ENCODE data around the gene EXOC1.
"Not testable (repeated sequence)": the region's sequence is repeated elsewhere in the genome, so short reads cannot be mapped to it uniquely, and the experiment has no call there.

Gene EXOC1

DNA sequence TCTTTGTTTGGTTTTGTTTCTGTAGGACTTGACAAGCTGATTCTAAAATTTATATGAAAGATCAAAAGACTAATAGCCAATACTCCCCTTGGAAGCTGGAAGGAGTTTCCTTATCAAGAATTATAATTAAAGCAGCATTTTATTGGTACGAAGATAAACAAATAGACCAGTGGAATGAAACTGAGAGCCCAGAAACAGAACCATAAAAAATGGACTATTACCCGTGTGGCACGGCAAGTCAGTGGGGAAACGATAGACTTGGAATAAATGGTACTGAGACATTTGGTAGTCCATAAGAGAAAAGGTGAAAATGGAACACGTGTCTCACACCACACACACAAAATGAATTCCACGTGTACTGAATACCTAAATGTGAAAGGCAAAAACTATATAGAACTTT is 52.9 kb downstream of the EXOC1 start:
- no peak for DNase-seq (ENCODE audit: low read depth)

GRCh38 chr4:55906989-55907388 is 53.5 kb downstream of the EXOC1 start:
- no peak for DNase-seq (ENCODE audit: low read depth)

GRCh38 chr4:55907469-55907868 is 54.0 kb downstream of the EXOC1 start:
- DNase-seq (ENCODE audit: low read depth), result no peak

DNA sequence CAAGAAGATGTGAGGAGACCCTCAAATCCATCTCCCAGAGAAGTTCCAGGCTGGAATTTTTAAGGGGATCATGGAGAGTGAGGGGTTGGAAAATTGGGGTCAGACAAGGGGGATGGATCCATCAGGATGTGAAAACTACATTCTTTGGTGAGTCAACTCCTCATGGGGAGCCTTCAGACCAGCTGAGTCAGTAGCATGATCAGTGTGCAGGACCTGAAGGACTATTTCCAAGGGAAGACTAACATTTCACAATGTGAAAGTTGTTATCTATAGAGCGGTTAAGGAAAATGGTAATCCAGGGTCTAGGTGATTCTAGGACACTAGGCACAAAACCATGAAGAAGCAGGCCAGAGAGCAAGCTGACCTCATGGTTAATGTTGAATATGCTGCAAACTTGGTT is 56.7 kb downstream of the EXOC1 start:
- no peak for DNase-seq (ENCODE audit: low read depth)

- no peak for DNase-seq (ENCODE audit: low read depth)
These were observed 58.8 kb downstream of the EXOC1 start for GRCh38 chr4:55912249-55912648.

- no peak for DNase-seq (ENCODE audit: low read depth)
These were observed 67.1 kb downstream of the EXOC1 start for GRCh38 chr4:55920571-55920970.

GRCh38 chr4:55921093-55921492 is 67.6 kb downstream of the EXOC1 start:
- no peak for DNase-seq (ENCODE audit: low read depth)

DNA sequence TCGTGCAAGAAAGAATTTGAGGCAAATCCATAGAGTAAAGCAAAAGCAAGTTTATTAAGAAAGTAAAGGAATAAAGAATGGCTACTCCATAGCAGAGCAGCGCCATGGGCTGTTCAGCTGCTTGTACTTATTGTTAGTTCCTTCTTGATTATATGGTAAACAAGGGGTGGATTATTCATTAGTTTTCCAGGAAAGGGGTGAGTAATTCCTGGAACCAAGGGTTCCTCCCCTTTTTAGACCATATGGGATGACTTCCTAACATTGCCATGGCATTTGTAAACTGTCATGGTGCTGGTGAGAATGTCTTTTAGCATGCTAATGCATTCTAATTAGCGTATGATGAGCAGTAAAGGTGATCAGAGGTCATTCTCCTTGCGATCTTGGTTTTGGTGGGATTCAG is 71.8 kb downstream of the EXOC1 start:
- no peak for DNase-seq (ENCODE audit: low read depth)

GRCh38 chr4:55926610-55927009 is 73.2 kb downstream of the EXOC1 start:
- DNase-seq (ENCODE audit: low read depth), result no peak

GRCh38 chr4:55927803-55928437 is 74.5 kb downstream of the EXOC1 start:
- DNase-seq (ENCODE audit: low read depth), result no peak

- no peak for DNase-seq (ENCODE audit: low read depth)
These were observed 75.4 kb downstream of the EXOC1 start for GRCh38 chr4:55928846-55929245.

- DNase-seq (ENCODE audit: low read depth), result no peak
These were observed 77.6 kb downstream of the EXOC1 start for GRCh38 chr4:55931043-55931442.

DNA sequence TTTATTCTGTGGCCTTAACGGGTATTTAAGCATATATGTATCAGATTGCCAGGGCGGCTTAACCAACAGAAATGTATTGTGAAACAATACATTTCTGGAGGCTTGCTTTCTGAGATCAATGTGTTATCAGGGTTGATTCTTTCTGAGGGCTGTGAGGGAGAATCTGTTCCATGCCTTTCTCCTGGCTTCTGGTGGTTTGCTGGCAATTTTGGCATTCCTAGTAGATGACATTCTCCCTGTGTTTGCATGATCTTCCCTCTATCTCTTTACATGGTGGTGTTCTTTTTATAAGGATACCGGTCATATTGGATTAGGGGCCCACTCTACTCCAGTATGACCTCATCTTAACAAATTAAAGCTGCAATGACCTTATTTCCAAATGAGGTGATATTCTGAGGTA is 78.4 kb downstream of the EXOC1 start:
- no peak for DNase-seq (ENCODE audit: low read depth)

- DNase-seq (ENCODE audit: low read depth), result no peak
These were observed 79.1 kb downstream of the EXOC1 start for GRCh38 chr4:55932511-55932910.

- no peak for DNase-seq (ENCODE audit: low read depth)
These were observed 80.2 kb downstream of the EXOC1 start for GRCh38 chr4:55933611-55934010.

GRCh38 chr4:55935907-55936306 is 82.5 kb downstream of the EXOC1 start:
- not testable (repeated sequence) for DNase-seq (ENCODE audit: low read depth)

GRCh38 chr4:55938481-55938880 is 85.0 kb downstream of the EXOC1 start:
- no peak for DNase-seq (ENCODE audit: low read depth)

DNA sequence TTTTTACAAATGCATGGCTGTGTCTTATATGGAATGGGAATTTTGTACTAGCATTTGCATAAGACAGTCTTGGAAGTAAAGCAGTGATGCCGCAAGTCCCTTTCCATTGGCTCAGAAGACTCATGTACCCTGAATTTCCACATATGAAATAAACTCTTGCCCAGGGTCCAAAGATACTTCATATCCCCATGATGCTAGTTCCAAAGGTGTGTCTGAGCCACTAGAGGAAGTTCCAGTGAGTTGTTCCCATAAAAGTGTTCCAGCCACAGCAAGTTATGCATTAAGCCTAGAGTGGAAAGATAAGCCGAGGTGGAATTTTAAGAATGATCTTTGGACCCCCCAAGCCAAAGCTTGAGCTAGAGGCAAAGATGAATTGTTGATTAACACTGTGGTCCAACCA is 86.0 kb downstream of the EXOC1 start:
- DNase-seq (ENCODE audit: low read depth), result no peak

- no peak for DNase-seq (ENCODE audit: low read depth)
These were observed 88.5 kb downstream of the EXOC1 start for GRCh38 chr4:55941881-55942396.

- DNase-seq (ENCODE audit: low read depth), result no peak
These were observed 93.9 kb downstream of the EXOC1 start for GRCh38 chr4:55947254-55947882.

DNA sequence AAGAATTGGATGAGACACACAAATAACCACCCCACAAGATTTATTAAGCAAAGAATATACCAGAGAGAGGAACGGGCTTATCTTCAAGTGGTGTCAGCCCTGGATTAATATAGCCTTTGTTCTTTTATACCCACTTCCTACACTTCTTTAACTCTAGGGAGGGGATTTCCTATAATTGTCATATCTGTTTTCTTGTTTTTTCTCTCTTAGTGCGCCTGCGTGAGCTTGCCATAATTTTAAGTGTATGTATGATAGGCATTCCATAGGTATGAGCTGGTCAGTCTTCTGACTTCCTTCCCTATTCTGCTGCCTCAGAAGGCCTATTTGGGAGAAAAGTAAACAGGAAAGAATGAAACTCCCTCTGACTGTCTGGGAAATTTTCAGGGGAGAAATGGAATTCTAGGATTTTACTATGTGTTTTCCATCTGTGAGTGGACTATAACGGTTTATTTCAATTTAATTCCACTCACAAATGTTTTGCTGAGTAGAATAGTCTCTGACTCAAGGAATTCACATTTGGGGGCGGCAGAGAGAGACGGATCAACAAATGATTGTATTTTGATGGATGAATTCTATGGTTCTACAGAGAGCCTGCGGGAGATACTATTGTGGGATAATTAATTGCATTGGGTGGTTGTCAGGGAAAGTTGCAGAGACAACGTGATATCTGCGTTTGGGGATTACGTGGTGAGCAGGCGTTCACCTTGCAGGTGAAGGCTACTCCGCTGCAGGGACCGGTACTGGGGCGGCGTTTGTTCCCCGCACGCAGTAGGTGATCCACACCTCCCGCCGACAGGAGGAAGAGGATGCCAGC is 94.7 kb downstream of the EXOC1 start:
- peak; percentile 36 for DNase-seq (ENCODE audit: low read depth)

DNA sequence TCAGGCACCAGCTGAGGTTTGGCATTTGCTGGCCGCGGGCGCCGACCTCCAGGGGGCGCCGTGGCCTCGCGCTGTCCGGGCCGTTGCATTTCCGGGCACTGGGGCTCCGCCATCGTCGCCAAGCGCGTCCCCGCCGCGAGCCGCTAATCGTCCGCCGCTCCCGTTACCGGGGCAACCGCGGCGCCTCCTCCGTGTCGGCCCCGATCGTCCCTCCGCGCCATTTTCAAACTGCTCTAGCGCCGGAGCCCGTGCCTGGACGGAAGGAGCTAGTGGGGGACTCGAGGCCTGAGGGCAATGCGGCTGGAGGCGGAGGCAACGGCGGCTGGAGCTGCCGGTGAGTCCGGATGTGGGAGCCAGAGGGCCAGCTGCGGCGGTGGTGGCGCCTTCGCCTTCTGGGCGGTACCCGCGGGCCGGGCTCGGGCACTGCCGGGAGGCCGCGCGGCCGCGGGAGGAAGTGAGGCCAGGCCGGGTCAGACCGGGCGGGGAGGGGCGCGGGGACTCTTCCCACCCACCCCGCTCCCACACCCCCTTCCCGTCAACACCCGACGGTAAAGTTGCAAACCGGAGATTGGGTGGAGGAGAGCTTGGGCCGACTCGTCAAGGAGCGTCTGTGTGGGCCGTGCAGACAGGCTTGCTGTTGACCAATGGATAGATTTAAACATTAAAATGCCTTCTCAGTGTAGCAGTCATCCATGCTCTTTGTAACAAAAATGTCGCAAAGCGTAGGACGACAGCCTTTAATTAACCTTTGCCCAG is 95.5 kb downstream of the EXOC1 start, which contains the start of gene CEP135:
Gene CEP135, plus strand, starts transcription at position 220 of the 756 bp plus-strand sequence. CDS start 3,186 bp downstream, outside the sequence.
- peak; percentile 86 for DNase-seq (ENCODE audit: low read depth)

All from T-helper 22 cell (primary cell).